Keratinocyte (primary cell): Measurements from ENCODE around the gene SKIC2. TPM values are rescaled to one million over a fixed set of nuclear protein-coding genes. Genes with fewer than 3 reads are reported as not detected.
"Not testable (repeated sequence)": the region's sequence is repeated elsewhere in the genome, so short reads cannot be mapped to it uniquely, and the experiment has no call there.

Experiments
- DNase-seq: peaks from one replicate; pipeline ENCODE4 v3.0.0-alpha.2; 2011; ENCODE audit warnings: low read depth, missing footprints, low spot score
- FAIRE-seq: peaks from 2 replicates; lab custom pipeline; 2011; peaks lifted over from hg19 to GRCh38; lab: Jason Lieb, UNC
- H2AFZ ChIP-seq: 2 replicates; pipeline ENCODE4 v1.6.0; 2012; ENCODE audit warnings: low read length, control low read depth, inconsistent platforms; ENCODE audit not compliant: control insufficient read depth
- H3K27ac ChIP-seq: 2 replicates; pipeline ENCODE4 v1.5.1; 2011; ENCODE audit warnings: low read length; ENCODE audit not compliant: control insufficient read depth, insufficient read depth
- H3K27me3 ChIP-seq: 3 replicates; pipeline ENCODE4 v1.6.0; 2011; ENCODE audit warnings: low read length; ENCODE audit not compliant: control insufficient read depth, insufficient read depth; ENCODE audit errors: extremely low read depth
- H3K36me3 ChIP-seq, 2 experiments: 2 replicates in 1 of 2; 3 replicates in 1 of 2; pipeline ENCODE4 v1.5.1; 2011; ENCODE audit warnings: low read length in 2 of 2, mild to moderate bottlenecking in 1 of 2; ENCODE audit not compliant: control insufficient read depth in 2 of 2, insufficient read depth in 2 of 2; ENCODE audit errors: extremely low read depth in 1 of 2
- H3K4me1 ChIP-seq: 3 replicates; pipeline ENCODE4 v1.5.1; 2011; ENCODE audit warnings: low read length; ENCODE audit not compliant: control insufficient read depth, insufficient read depth; ENCODE audit errors: extremely low read depth
- H3K4me2 ChIP-seq: 3 replicates; pipeline ENCODE4 v1.6.0; 2011; ENCODE audit warnings: low read depth, low read length; ENCODE audit not compliant: control insufficient read depth, insufficient read depth; ENCODE audit errors: extremely low read depth
- H3K4me3 ChIP-seq, 3 experiments: fragments of 200-600 bp in 1 of 3; sonication (generic) in 1 of 3; 2 replicates in 2 of 3; 3 replicates in 1 of 3; pipeline ENCODE4 v1.5.1; 2011 to 2016; ENCODE audit warnings: low read length in 3 of 3, mild to moderate bottlenecking in 3 of 3, control low read depth in 2 of 3, inconsistent platforms in 1 of 3, low read depth in 1 of 3, mixed read lengths in 1 of 3, mixed run types in 1 of 3, moderate library complexity in 1 of 3; ENCODE audit not compliant: control insufficient read depth in 2 of 3, insufficient read depth in 2 of 3; ENCODE audit errors: extremely low read depth in 1 of 3
- H3K79me2 ChIP-seq: 2 replicates; pipeline ENCODE4 v1.6.0; 2012; ENCODE audit warnings: low read length; ENCODE audit not compliant: control insufficient read depth, insufficient read depth
- H3K9ac ChIP-seq: 3 replicates; pipeline ENCODE4 v1.6.0; 2011; ENCODE audit warnings: low read length; ENCODE audit not compliant: control insufficient read depth, insufficient read depth; ENCODE audit errors: extremely low read depth
- H3K9me1 ChIP-seq: 3 replicates; pipeline ENCODE4 v1.6.0; 2011; ENCODE audit warnings: low read length; ENCODE audit not compliant: control insufficient read depth, insufficient read depth; ENCODE audit errors: extremely low read depth
- H3K9me3 ChIP-seq: 2 replicates; pipeline ENCODE4 v1.5.1; 2012; ENCODE audit warnings: low read depth, low read length; ENCODE audit not compliant: control insufficient read depth
- H4K20me1 ChIP-seq: 3 replicates; pipeline ENCODE4 v1.6.0; 2011; ENCODE audit warnings: low read length; ENCODE audit not compliant: control insufficient read depth, insufficient read depth; ENCODE audit errors: extremely low read depth
- dilution Hi-C: fragments of 300-500 bp; cut with MboI; formaldehyde crosslinking; loops from one replicate; pipeline ENCODE4 v1.7.0; 2020; ENCODE audit warnings: low sequenced_read_pairs; ENCODE audit not compliant: extremely low pct_ligation_motif_present
- polyA plus RNA-seq, 5 experiments: library from polyadenylated mRNA; depleted of rRNA in 3 of 5; stranded (reverse) in 3 of 5; stranded (forward) in 1 of 5; unstranded in 1 of 5; fragments of >200 nt; gene quantifications; 1 replicate in 1 of 5; 2 replicates in 3 of 5; 3 replicates in 1 of 5; pipeline versions ENCODE4 v1.2.1 to v1.2.3, GENCODE V29; 2011 to 2012; ENCODE audit warnings: missing spikeins in 2 of 5, low read depth in 1 of 5, low replicate concordance in 1 of 5

Gene SKIC2
- polyA plus RNA-seq, 1 donor (not counting 4 experiments of a cell fraction or from before 2014, with no cell fraction given): 24.5 TPM

- FAIRE-seq, DNase-seq, H2AFZ ChIP-seq: not testable (repeated sequence)
Observed at GRCh38 chr6:32008037-32008436, 49.1 kb downstream of the SKIC2 start.

GRCh38 chr6:32008616-32009015 is 49.6 kb downstream of the SKIC2 start:
- dilution Hi-C loops, H3K9ac ChIP-seq, DNase-seq, H3K9me1 ChIP-seq, H3K27ac ChIP-seq, H3K9me3 ChIP-seq, H3K79me2 ChIP-seq, H3K4me2 ChIP-seq, FAIRE-seq, H3K27me3 ChIP-seq, H3K4me3 ChIP-seq, H4K20me1 ChIP-seq, H3K4me1 ChIP-seq, H2AFZ ChIP-seq, H3K36me3 ChIP-seq: not testable (repeated sequence)

More at GRCh38 chr6:32008037-32008436, 49.1 kb downstream of the SKIC2 start:
- H3K27ac ChIP-seq, H3K4me1 ChIP-seq, H3K4me2 ChIP-seq, H3K27me3 ChIP-seq, H3K36me3 ChIP-seq, H3K9me1 ChIP-seq, H3K79me2 ChIP-seq, H3K9ac ChIP-seq, H3K4me3 ChIP-seq, H3K9me3 ChIP-seq, dilution Hi-C loops, H4K20me1 ChIP-seq: not testable (repeated sequence)

GRCh38 chr6:32009537-32009936 is 50.6 kb downstream of the SKIC2 start:
- H3K36me3 ChIP-seq, H3K4me2 ChIP-seq, H3K4me3 ChIP-seq, H3K9me3 ChIP-seq, dilution Hi-C loops, H4K20me1 ChIP-seq, H3K27ac ChIP-seq, DNase-seq, FAIRE-seq, H3K4me1 ChIP-seq, H3K79me2 ChIP-seq, H3K9me1 ChIP-seq, H3K27me3 ChIP-seq, H2AFZ ChIP-seq, H3K9ac ChIP-seq: not testable (repeated sequence)

- DNase-seq, H3K36me3 ChIP-seq, H3K79me2 ChIP-seq, H3K9me3 ChIP-seq, H3K4me2 ChIP-seq, H3K27ac ChIP-seq, H3K9ac ChIP-seq, H3K4me3 ChIP-seq, FAIRE-seq, H2AFZ ChIP-seq, dilution Hi-C loops, H4K20me1 ChIP-seq, H3K27me3 ChIP-seq, H3K4me1 ChIP-seq, H3K9me1 ChIP-seq: not testable (repeated sequence)
Observed at GRCh38 chr6:32010856-32011530, 52.0 kb downstream of the SKIC2 start.

- DNase-seq, H3K27ac ChIP-seq, H3K4me3 ChIP-seq, H3K79me2 ChIP-seq, FAIRE-seq, H3K9me1 ChIP-seq, dilution Hi-C loops, H3K9me3 ChIP-seq, H3K27me3 ChIP-seq, H3K36me3 ChIP-seq, H3K4me1 ChIP-seq, H2AFZ ChIP-seq, H4K20me1 ChIP-seq, H3K4me2 ChIP-seq, H3K9ac ChIP-seq: not testable (repeated sequence)
Observed at GRCh38 chr6:32012941-32013617, 54.1 kb downstream of the SKIC2 start.
